ENCODE measurements around the gene NEGR1.

NEGR1 gene

GRCh38 chr1:72282271-72283021 lies at the start of gene NEGR1:
TSS of gene NEGR1 (minus strand) at chr1:72282539.
- peak within 1 kb of the TSS; percentile 89 for H3K4me3 Mint-ChIP-seq

GRCh38 chr1:72326494-72326893 lies 44.2 kb upstream of the NEGR1 start:
- H3K9me3 Mint-ChIP-seq (ENCODE audit: low read depth) = no peaks in the 10 kb centered on the region
- H3K27me3 Mint-ChIP-seq = no peaks in the 10 kb centered on the region
- H3K4me3 Mint-ChIP-seq = no peak overlapping the region
- no peaks in the 10 kb centered on the region for H3K36me3 Mint-ChIP-seq
- no peaks in the 10 kb centered on the region for H3K4me1 Mint-ChIP-seq (ENCODE audit: low read depth)
- no peak overlapping the region for H3K27ac Mint-ChIP-seq

More at GRCh38 chr1:72282271-72283021, at the start of gene NEGR1:
- no peaks in the 10 kb centered on the region for H3K9me3 Mint-ChIP-seq (ENCODE audit: low read depth)
- H3K36me3 Mint-ChIP-seq = no peaks in the 10 kb centered on the region
- H3K27me3 Mint-ChIP-seq = peaks cover 9% of the 10 kb centered on the region
- peak within 1 kb of the TSS; percentile 22 for H3K27ac Mint-ChIP-seq
- peaks cover 22% of the 10 kb centered on the region for H3K4me1 Mint-ChIP-seq (ENCODE audit: low read depth)

GRCh38 chr1:72324451-72324850 lies 42.1 kb upstream of the NEGR1 start:
- Mint-ChIP-seq H3K4me1 (ENCODE audit: low read depth) (no peaks in the 10 kb centered on the region), H3K9me3 (ENCODE audit: low read depth) (no peaks in the 10 kb centered on the region), H3K27me3 (no peaks in the 10 kb centered on the region), H3K27ac (no peak overlapping the region), H3K36me3 (no peaks in the 10 kb centered on the region), H3K4me3 (no peak overlapping the region)

GRCh38 chr1:72322910-72323309 lies 40.6 kb upstream of the NEGR1 start:
- no peaks in the 10 kb centered on the region for H3K27me3 Mint-ChIP-seq
- H3K4me1 Mint-ChIP-seq (ENCODE audit: low read depth) = no peaks in the 10 kb centered on the region
- H3K4me3 Mint-ChIP-seq = no peak overlapping the region
- H3K36me3 Mint-ChIP-seq = no peaks in the 10 kb centered on the region
- no peaks in the 10 kb centered on the region for H3K9me3 Mint-ChIP-seq (ENCODE audit: low read depth)
- H3K27ac Mint-ChIP-seq = no peak overlapping the region

- H3K4me1 Mint-ChIP-seq (ENCODE audit: low read depth) = no peaks in the 10 kb centered on the region
- H3K27ac Mint-ChIP-seq = no peak overlapping the region
- no peaks in the 10 kb centered on the region for H3K9me3 Mint-ChIP-seq (ENCODE audit: low read depth)
- no peak overlapping the region for H3K4me3 Mint-ChIP-seq
- H3K36me3 Mint-ChIP-seq = no peaks in the 10 kb centered on the region
- peaks cover 3% of the 10 kb centered on the region for H3K27me3 Mint-ChIP-seq
These were observed 14.2 kb upstream of the NEGR1 start for GRCh38 chr1:72296501-72296900.

GRCh38 chr1:72288886-72289285 lies 6.5 kb upstream of the NEGR1 start:
- H3K4me1 Mint-ChIP-seq (ENCODE audit: low read depth) = no peaks in the 10 kb centered on the region
- no peak overlapping the region for H3K4me3 Mint-ChIP-seq
- no peak overlapping the region for H3K27ac Mint-ChIP-seq
- no peaks in the 10 kb centered on the region for H3K9me3 Mint-ChIP-seq (ENCODE audit: low read depth)
- H3K36me3 Mint-ChIP-seq = no peaks in the 10 kb centered on the region
- H3K27me3 Mint-ChIP-seq = peaks cover 6% of the 10 kb centered on the region

GRCh38 chr1:72286401-72286800 lies 4.1 kb upstream of the NEGR1 start:
- Mint-ChIP-seq H3K27me3 (peaks cover 9% of the 10 kb centered on the region), H3K36me3 (no peaks in the 10 kb centered on the region), H3K27ac (no peak overlapping the region), H3K4me1 (ENCODE audit: low read depth) (peaks cover 10% of the 10 kb centered on the region), H3K4me3 (no peak overlapping the region), H3K9me3 (ENCODE audit: low read depth) (no peaks in the 10 kb centered on the region)

- H3K4me3 Mint-ChIP-seq = no peak overlapping the region
- H3K4me1 Mint-ChIP-seq (ENCODE audit: low read depth) = peaks cover 17% of the 10 kb centered on the region
- no peaks in the 10 kb centered on the region for H3K9me3 Mint-ChIP-seq (ENCODE audit: low read depth)
- no peak overlapping the region for H3K27ac Mint-ChIP-seq
- peaks cover 9% of the 10 kb centered on the region for H3K27me3 Mint-ChIP-seq
- H3K36me3 Mint-ChIP-seq = no peaks in the 10 kb centered on the region
These were observed 2.7 kb upstream of the NEGR1 start for GRCh38 chr1:72285074-72285425.

GRCh38 chr1:72284348-72285073 lies 2.2 kb upstream of the NEGR1 start:
- peaks cover 17% of the 10 kb centered on the region for H3K4me1 Mint-ChIP-seq (ENCODE audit: low read depth)
- H3K27me3 Mint-ChIP-seq = peaks cover 9% of the 10 kb centered on the region
- H3K36me3 Mint-ChIP-seq = no peaks in the 10 kb centered on the region
- H3K27ac Mint-ChIP-seq = no peak overlapping the region
- H3K4me3 Mint-ChIP-seq = no peak overlapping the region
- no peaks in the 10 kb centered on the region for H3K9me3 Mint-ChIP-seq (ENCODE audit: low read depth)

- peaks cover 9% of the 10 kb centered on the region for H3K27me3 Mint-ChIP-seq
- H3K36me3 Mint-ChIP-seq = no peaks in the 10 kb centered on the region
- peaks cover 17% of the 10 kb centered on the region for H3K4me1 Mint-ChIP-seq (ENCODE audit: low read depth)
- no peaks in the 10 kb centered on the region for H3K9me3 Mint-ChIP-seq (ENCODE audit: low read depth)
- no peak overlapping the region for H3K4me3 Mint-ChIP-seq
- no peak overlapping the region for H3K27ac Mint-ChIP-seq
These were observed 1.7 kb upstream of the NEGR1 start for GRCh38 chr1:72284084-72284347.

- peaks cover 9% of the 10 kb centered on the region for H3K27me3 Mint-ChIP-seq
- H3K4me1 Mint-ChIP-seq (ENCODE audit: low read depth) = peaks cover 17% of the 10 kb centered on the region
- no peaks in the 10 kb centered on the region for H3K9me3 Mint-ChIP-seq (ENCODE audit: low read depth)
- no peaks in the 10 kb centered on the region for H3K36me3 Mint-ChIP-seq
- H3K27ac Mint-ChIP-seq = no peak overlapping the region
- no peak overlapping the region for H3K4me3 Mint-ChIP-seq
These were observed 1.2 kb upstream of the NEGR1 start for GRCh38 chr1:72283307-72284083.

- peaks cover 22% of the 10 kb centered on the region for H3K4me1 Mint-ChIP-seq (ENCODE audit: low read depth)
- H3K27ac Mint-ChIP-seq = no peak overlapping the region
- no peak overlapping the region for H3K4me3 Mint-ChIP-seq
- peaks cover 9% of the 10 kb centered on the region for H3K27me3 Mint-ChIP-seq
- no peaks in the 10 kb centered on the region for H3K36me3 Mint-ChIP-seq
- no peaks in the 10 kb centered on the region for H3K9me3 Mint-ChIP-seq (ENCODE audit: low read depth)
These were observed 625 bp upstream of the NEGR1 start for GRCh38 chr1:72283022-72283306.

- no peaks in the 10 kb centered on the region for H3K9me3 Mint-ChIP-seq (ENCODE audit: low read depth)
- H3K4me1 Mint-ChIP-seq (ENCODE audit: low read depth) = peaks cover 22% of the 10 kb centered on the region
- peak overlapping the region; percentile 89 for H3K4me3 Mint-ChIP-seq
- H3K27ac Mint-ChIP-seq = peak overlapping the region; percentile 22
- H3K27me3 Mint-ChIP-seq = peaks cover 8% of the 10 kb centered on the region
- no peaks in the 10 kb centered on the region for H3K36me3 Mint-ChIP-seq
These were observed 585 bp downstream of the NEGR1 start for GRCh38 chr1:72281637-72282270.

GRCh38 chr1:72281144-72281543 lies 1.2 kb downstream of the NEGR1 start:
- no peak overlapping the region for H3K27ac Mint-ChIP-seq
- no peaks in the 10 kb centered on the region for H3K36me3 Mint-ChIP-seq
- H3K4me3 Mint-ChIP-seq = peak overlapping the region; percentile 89
- H3K27me3 Mint-ChIP-seq = peaks cover 6% of the 10 kb centered on the region
- H3K9me3 Mint-ChIP-seq (ENCODE audit: low read depth) = no peaks in the 10 kb centered on the region
- peaks cover 22% of the 10 kb centered on the region for H3K4me1 Mint-ChIP-seq (ENCODE audit: low read depth)

GRCh38 chr1:72280711-72281110 lies 1.6 kb downstream of the NEGR1 start:
- H3K27me3 Mint-ChIP-seq = peaks cover 6% of the 10 kb centered on the region
- no peaks in the 10 kb centered on the region for H3K9me3 Mint-ChIP-seq (ENCODE audit: low read depth)
- peaks cover 22% of the 10 kb centered on the region for H3K4me1 Mint-ChIP-seq (ENCODE audit: low read depth)
- H3K4me3 Mint-ChIP-seq = peak overlapping the region; percentile 89
- H3K36me3 Mint-ChIP-seq = no peaks in the 10 kb centered on the region
- H3K27ac Mint-ChIP-seq = no peak overlapping the region

All from activated naive CD8-positive, alpha-beta T cell (primary cell).